Glomerular endothelial cell (primary cell): ENCODE data around the gene HCFC1R1. TPM values are rescaled to one million over a fixed set of nuclear protein-coding genes. Genes with fewer than 3 reads are reported as not detected.
A peak's percentile ranks its signal among the peaks of the same experiment; 100 is the strongest.
"Not testable (repeated sequence)": the region's sequence is repeated elsewhere in the genome, so short reads cannot be mapped to it uniquely, and the experiment has no call there.

Experiments used
- DNase-seq: peaks from one replicate; pipeline ENCODE4 v3.0.0-alpha.2; 2011; ENCODE audit warnings: low read depth, low spot score; ENCODE audit errors: extremely low read depth
- total RNA-seq: library from RNA; depleted of rRNA; stranded (reverse); fragments of >200 nt; gene quantifications from 2 replicates; pipeline ENCODE4 v1.2.3, GENCODE V29; 2015

Gene HCFC1R1
- 24.7 and 32.6 TPM in 2 replicates for total RNA-seq

- DNase-seq, result peak; percentile 93
Measured at GRCh38 chr16:3023669-3024478, at the start of gene HCFC1R1, which contains the start of gene THOC6. Gene HCFC1R1, minus strand, starts transcription at chr16:3023942. Its CDS starts 1 bp downstream, at chr16:3023941. Gene THOC6, plus strand, starts transcription at chr16:3024035. Its CDS starts 292 bp downstream, at chr16:3024327.

DNA sequence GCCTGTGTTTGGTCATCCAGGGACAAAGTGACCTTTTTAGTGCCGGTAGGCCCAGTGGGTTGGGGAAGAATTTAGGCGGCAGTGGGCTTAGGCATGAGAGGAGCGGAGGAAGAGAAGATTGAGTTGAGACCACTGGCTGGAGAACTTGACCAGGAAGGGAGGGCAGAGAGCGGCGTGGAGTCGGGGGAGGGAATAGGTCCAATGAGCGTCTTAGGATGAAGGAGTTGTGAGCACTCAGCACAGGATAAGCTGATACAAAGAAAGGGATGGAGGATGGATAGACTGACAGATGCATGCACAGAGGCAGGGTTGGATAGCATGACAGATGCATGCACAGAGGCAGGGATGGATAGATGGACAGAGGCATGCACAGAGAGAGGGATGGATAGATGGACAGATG, 49.7 kb upstream of the HCFC1R1 start:
- DNase-seq, result no peak

DNA sequence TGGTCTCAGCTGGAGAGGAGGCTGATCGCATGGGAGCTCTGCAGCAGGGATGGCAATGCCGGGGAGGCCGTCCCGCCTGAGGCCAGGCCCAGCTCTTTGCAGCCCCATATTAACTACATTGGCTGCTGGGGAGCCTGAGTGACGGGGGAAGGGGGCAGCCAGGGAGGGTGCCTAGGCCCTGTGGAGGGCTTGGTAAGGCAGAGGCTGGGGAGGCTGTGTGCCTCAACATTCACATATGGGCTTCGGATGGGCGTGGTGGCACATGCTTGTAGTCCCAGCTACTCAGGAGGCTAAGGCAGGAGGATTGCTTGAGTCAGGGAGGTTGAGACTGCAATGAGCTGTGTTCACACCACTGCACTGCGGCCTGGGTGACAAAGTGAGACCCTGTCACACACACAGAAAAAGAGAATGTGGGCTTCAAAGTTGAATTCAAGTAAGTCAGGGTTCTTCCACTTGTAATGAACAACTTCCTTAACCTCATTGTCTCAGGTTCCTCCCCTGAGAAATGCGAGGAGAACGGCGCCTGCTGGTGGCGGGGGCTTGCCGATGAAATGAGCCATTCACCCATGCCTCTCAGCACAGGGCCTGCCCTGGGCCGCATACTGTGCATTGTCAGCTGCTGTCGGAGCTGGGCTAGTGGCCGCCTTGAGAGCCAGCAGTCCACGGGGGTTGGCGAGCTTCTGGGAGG, 49.0 kb upstream of the HCFC1R1 start:
- DNase-seq, result not testable (repeated sequence)

- DNase-seq, result not testable (repeated sequence)
Measured at GRCh38 chr16:3072148-3072547, 48.4 kb upstream of the HCFC1R1 start.

- no peak for DNase-seq
Measured at GRCh38 chr16:3071655-3072054, 47.9 kb upstream of the HCFC1R1 start.

DNA sequence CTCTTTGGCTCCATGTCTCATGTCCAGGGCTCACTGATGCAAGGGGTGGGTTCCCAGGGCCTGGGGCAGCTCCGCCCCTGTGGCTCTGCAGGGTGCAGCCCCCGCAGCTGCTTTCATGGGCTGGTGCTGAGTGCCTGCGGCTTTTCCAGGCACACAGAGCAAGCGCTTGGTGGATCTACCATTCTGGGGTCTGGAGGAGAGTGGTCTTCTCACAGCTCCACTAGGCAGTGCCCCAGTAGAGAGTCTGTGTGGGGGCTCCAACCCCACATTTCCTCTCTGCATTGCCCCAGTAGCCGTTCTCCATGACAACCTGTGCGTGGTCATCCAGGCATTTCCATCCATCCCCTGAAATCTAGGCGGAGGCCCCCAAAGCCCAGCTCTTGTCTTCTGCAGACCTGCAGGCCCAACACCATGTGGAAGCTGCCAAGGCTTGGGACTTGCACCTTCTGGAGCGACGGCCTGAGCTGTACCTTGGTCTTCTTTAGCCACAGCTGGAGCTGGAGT, 46.9 kb upstream of the HCFC1R1 start:
- no peak for DNase-seq

DNA sequence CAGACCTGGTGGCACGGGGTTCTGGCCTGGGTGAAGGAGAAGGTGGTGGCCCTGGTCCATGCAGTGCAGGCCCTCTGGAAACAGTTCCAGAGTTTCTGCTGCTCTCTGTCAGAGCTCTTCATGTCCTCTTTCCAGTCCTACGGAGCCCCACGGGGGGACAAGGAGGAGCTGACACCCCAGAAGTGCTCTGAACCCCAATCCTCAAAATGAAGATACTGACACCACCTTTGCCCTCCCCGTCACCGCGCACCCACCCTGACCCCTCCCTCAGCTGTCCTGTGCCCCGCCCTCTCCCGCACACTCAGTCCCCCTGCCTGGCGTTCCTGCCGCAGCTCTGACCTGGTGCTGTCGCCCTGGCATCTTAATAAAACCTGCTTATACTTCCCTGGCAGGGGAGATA, 45.4 kb upstream of the HCFC1R1 start:
- not testable (repeated sequence) for DNase-seq

GRCh38 chr16:3068487-3068886, 44.7 kb upstream of the HCFC1R1 start:
- DNase-seq, result no peak

DNA sequence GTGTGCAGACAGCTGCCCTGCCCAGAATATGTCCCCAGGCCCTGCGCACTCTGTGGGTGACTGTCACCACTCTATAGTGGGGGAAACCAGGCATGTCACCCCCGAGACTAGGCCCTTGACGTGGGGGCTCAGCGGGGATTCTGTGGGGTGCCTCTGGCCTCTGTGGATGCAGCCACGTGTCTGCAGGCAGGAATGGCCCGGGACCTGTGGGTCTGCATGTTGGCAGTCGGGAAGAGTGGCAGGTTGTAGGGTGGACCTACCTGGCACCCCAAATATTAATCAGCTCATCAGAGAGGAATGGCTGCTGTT, 42.7 kb upstream of the HCFC1R1 start:
- DNase-seq, result no peak

DNA sequence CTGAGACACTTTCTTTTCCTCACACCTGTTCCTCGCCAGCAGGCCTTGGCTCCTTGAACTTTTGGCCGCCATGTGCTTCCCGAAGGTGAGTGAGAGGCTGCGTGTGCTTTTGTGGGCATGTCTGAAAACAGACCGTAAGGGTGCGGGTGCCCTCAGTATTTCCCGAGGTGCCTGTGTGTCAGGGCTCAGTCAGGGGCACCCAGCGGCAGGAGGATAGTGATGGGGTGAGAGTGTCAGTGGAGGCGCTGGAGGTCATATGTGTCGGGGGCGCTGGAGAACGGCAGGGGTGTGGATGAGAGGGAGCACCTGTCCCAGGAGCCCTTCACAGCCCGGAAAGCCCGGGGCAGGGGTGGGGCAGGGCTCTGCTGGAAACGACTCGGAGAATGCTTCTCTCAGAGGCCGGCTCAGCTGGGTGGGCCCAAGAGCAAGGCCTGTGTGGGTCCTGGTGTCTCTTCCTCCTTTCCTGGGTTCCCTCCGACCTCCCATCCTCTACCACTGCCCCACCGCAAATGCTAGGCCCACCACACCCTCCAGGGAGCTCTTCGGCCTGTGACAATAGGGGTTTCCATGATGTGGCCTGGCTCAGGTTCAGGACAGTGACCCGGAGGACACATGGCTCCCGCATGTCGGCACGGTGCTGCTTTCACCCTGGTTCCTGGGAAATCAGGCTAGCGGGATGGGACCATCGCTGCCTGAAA, 42.1 kb upstream of the HCFC1R1 start:
- DNase-seq, result no peak

DNA sequence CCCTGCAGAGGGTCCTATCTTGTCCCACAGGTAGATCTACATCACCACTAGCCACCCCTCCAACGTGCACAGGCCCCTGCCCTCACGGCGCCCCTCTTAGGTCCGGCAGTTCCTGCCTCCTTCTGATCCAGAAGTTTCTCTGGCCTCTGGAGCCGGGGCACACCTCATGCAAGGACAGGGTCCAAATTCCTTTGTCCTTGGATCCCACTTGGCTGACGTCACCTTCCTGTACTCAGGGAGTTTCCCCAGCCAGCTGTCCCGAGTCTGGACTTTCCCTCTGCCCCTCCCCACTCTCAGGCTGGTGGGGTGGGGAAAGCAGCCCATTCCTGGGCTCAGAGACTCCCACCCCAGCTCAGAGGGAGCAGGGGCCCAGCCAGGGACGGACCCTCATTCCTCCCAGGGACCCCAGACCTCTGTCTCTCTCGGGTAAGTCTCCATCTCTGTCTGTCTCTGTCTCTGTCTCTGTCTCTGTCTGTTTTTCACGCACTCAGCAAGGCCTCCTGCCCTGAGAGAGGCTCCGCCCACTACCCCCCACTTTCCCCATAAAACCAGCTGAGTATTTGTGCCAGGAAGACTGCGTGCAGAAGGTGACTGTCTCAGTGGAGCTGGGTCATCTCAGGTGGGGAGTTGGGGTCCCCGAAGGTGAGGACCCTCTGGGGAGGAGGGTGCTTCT, 41.5 kb upstream of the HCFC1R1 start, which contains the start of gene IL32:
IL32 (plus strand) TSS at position 572 of the 673 bp plus-strand sequence. CDS start 172 bp downstream, outside the sequence.
- no peak for DNase-seq

GRCh38 chr16:3063625-3064386, 40.1 kb upstream of the HCFC1R1 start:
- DNase-seq, result no peak

DNA sequence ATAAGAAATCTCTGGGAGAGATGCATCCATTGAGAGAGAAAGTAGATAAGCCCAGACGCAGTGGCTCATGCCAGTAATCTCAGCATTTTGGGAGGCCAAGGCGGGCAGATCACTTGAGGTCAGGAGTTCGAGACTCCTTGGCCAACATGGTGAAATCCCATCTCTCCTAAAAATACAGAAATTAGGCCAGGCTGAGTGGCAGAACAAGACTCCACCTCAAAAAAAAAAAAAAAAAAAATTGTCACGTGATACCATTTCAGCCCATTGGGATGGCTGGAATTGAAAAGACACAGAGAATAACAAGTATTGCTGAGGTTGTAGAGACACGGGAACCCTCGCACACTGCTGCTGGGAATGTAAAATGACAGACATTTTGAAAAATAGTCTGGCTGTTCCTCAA, 38.8 kb upstream of the HCFC1R1 start:
- DNase-seq, result no peak

- DNase-seq, result no peak
Measured at GRCh38 chr16:3060339-3061127, 36.8 kb upstream of the HCFC1R1 start.

GRCh38 chr16:3059723-3060242, 36.0 kb upstream of the HCFC1R1 start:
- DNase-seq, result no peak

DNA sequence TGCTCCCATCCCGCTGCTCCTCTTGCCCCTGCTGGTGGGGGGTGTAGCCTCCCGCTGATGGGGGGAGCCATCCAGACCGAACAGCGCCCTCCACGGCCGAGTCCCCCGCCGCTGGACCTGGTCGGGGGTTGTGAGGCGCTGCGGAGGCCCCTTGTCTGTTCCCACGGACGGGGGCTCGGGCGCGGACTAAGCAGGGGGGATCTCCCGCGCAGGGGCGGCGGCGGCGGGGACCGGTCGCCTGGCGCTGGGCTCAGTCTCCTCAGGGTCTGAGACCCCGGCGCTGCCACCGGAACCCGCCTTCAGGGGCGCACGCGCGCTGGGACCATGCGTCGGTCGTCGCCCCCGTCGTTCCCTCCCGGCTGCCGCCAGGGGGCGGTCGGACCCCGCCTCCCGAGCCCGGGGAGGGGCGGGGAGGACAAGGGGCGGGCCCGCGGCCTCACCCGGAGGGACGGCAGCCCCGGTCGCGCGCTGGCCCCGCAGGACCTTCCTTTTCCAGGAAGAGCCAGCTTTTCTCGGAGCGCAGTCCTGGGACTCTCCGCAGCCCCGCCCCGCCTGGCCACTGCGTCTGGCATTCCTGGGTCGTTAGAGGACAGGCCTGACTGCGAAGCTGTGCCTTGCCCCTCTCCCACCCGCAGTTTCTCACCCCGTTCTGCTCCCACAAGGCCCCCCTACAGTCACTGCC, 35.4 kb upstream of the HCFC1R1 start:
- no peak for DNase-seq

GRCh38 chr16:3058139-3059030, 34.6 kb upstream of the HCFC1R1 start:
- no peak for DNase-seq
